Mesendoderm (in vitro differentiated cells): ENCODE results near the gene GALK2.
A peak's percentile ranks its signal among the peaks of the same experiment; 100 is the strongest.

ENCODE experiments used
- DNase-seq: peaks from one replicate; pipeline ENCODE4 v3.0.0; 2013
- H2AK5ac ChIP-seq: 2 replicates; pipeline ENCODE4 v1.6.1; 2013; ENCODE audit warnings: low read length, inconsistent platforms
- H2BK120ac ChIP-seq: 2 replicates; pipeline ENCODE4 v1.6.1; 2013; ENCODE audit warnings: low read depth, mild to moderate bottlenecking, low read length, moderate library complexity, mixed read lengths
- H2BK15ac ChIP-seq: replicated peaks from 2 replicates; pipeline ENCODE4 v1.6.1; 2013; ENCODE audit warnings: low read depth, mild to moderate bottlenecking, moderate library complexity
- H2BK5ac ChIP-seq: 2 replicates; pipeline ENCODE4 v1.6.1; 2013; ENCODE audit warnings: low read length, inconsistent platforms
- H3K18ac ChIP-seq: 2 replicates; pipeline ENCODE4 v1.6.1; 2013; ENCODE audit warnings: mild to moderate bottlenecking, low read length, mixed read lengths
- H3K23ac ChIP-seq: one replicate; pipeline ENCODE4 v1.6.1; 2013; ENCODE audit warnings: low read length
- H3K27ac ChIP-seq: 2 replicates; pipeline ENCODE4 v1.5.1; 2013; ENCODE audit warnings: low read depth, mild to moderate bottlenecking, inconsistent platforms, low read length, moderate library complexity
- H3K27me3 ChIP-seq: 2 replicates; pipeline ENCODE4 v1.6.1; 2013; ENCODE audit warnings: low read length, control low read depth, mild to moderate bottlenecking, inconsistent platforms; ENCODE audit not compliant: insufficient read depth, poor library complexity
- H3K36me3 ChIP-seq: 2 replicates; pipeline ENCODE4 v1.6.1; 2013; ENCODE audit warnings: low read length, inconsistent platforms; ENCODE audit not compliant: control insufficient read depth, insufficient read depth
- H3K4ac ChIP-seq: one replicate; pipeline ENCODE4 v1.6.1; 2013; ENCODE audit warnings: low read depth, mild to moderate bottlenecking, low read length, moderate library complexity
- H3K4me1 ChIP-seq: 2 replicates; pipeline ENCODE4 v1.6.1; 2013; ENCODE audit warnings: low read depth, low read length, inconsistent platforms; ENCODE audit not compliant: control insufficient read depth
- H3K4me2 ChIP-seq: 2 replicates; pipeline ENCODE4 v1.6.1; 2013; ENCODE audit warnings: low read length
- H3K4me3 ChIP-seq: 2 replicates; pipeline ENCODE4 v1.5.1; 2013; ENCODE audit warnings: mild to moderate bottlenecking, low read length
- H3K56ac ChIP-seq: one replicate; pipeline ENCODE4 v1.6.1; 2013; ENCODE audit warnings: low read length
- H3K79me1 ChIP-seq: 2 replicates; pipeline ENCODE4 v1.6.1; 2013; ENCODE audit warnings: low read length, inconsistent platforms
- H3K79me2 ChIP-seq: 2 replicates; pipeline ENCODE4 v1.6.1; 2013; ENCODE audit warnings: mild to moderate bottlenecking, low read length; ENCODE audit not compliant: control insufficient read depth, insufficient read depth
- H3K9ac ChIP-seq: 2 replicates; pipeline ENCODE4 v1.6.1; 2013; ENCODE audit warnings: low read length, inconsistent platforms
- H4K5ac ChIP-seq: one replicate; pipeline ENCODE4 v1.6.1; 2013; ENCODE audit warnings: low read length
- H4K8ac ChIP-seq: one replicate; pipeline ENCODE4 v1.6.1; 2013; ENCODE audit warnings: low read depth, mild to moderate bottlenecking, control low read depth, low read length, moderate library complexity
- WGBS: extraction: QIAGEN DNeasy Blood & Tissue Kit; methylation state at CpG from one replicate; pipeline ENCODE4 v1.1.7; 2013; ENCODE audit warnings: low lambda C conversion rate, missing lambda C conversion rate; ENCODE audit not compliant: insufficient coverage; ENCODE audit errors: extremely low coverage; 5-methylcytosine and 5-hydroxymethylcytosine counted together

Gene GALK2

GRCh38 chr15:49314716-49315115 is 144.7 kb downstream of the GALK2 start:
- no peak overlapping the region for H3K4me3 ChIP-seq
- no peaks in the 10 kb centered on the region for H3K36me3 ChIP-seq
- H2BK120ac ChIP-seq, result no peak overlapping the region
- H3K4me1 ChIP-seq, result peaks cover 4% of the 10 kb centered on the region
- no peak overlapping the region for H3K4ac ChIP-seq
- no peak overlapping the region for H3K4me2 ChIP-seq
- H3K79me2 ChIP-seq, result no peaks in the 10 kb centered on the region
- H3K27me3 ChIP-seq, result no peaks in the 10 kb centered on the region
- H2BK15ac ChIP-seq, result no peak overlapping the region
- H4K5ac ChIP-seq, result no peak overlapping the region
- H3K79me1 ChIP-seq, result no peaks in the 10 kb centered on the region
- H2BK5ac ChIP-seq, result no peak overlapping the region
- H3K9ac ChIP-seq, result no peak overlapping the region
- no peak overlapping the region for H3K56ac ChIP-seq
- no peak overlapping the region for H2AK5ac ChIP-seq
- no peak for DNase-seq
- H4K8ac ChIP-seq, result no peak overlapping the region
- WGBS, result no CpG with 5 or more reads among the region's 1 CpG
- no peak overlapping the region for H3K18ac ChIP-seq
- H3K23ac ChIP-seq, result no peak overlapping the region
- no peak overlapping the region for H3K27ac ChIP-seq

- Histone ChIP-seq H3K36me3 (no peaks in the 10 kb centered on the region), H3K4me1 (peaks cover 4% of the 10 kb centered on the region), H2BK15ac (no peak overlapping the region), H3K27ac (no peak overlapping the region), H4K8ac (no peak overlapping the region), H4K5ac (no peak overlapping the region), H3K4ac (no peak overlapping the region), H2BK5ac (no peak overlapping the region), H3K4me3 (no peak overlapping the region), H3K56ac (peak overlapping the region; percentile 20), H2BK120ac (no peak overlapping the region), H3K27me3 (no peaks in the 10 kb centered on the region), H3K79me2 (no peaks in the 10 kb centered on the region), H2AK5ac (no peak overlapping the region), H3K9ac (no peak overlapping the region), H3K4me2 (no peak overlapping the region), H3K23ac (no peak overlapping the region), H3K18ac (no peak overlapping the region), H3K79me1 (no peaks in the 10 kb centered on the region)
- DNase-seq, result peak; percentile 91
- no CpG with 5 or more reads among the region's 2 CpGs for WGBS
Measured at GRCh38 chr15:49315391-49315823, 145.4 kb downstream of the GALK2 start.

- Histone ChIP-seq H3K18ac (no peak overlapping the region), H3K79me2 (no peaks in the 10 kb centered on the region), H3K56ac (no peak overlapping the region), H2AK5ac (no peak overlapping the region), H3K4me2 (no peak overlapping the region), H3K4ac (no peak overlapping the region), H3K23ac (no peak overlapping the region), H2BK5ac (no peak overlapping the region), H3K9ac (no peak overlapping the region), H2BK15ac (no peak overlapping the region), H3K4me3 (no peak overlapping the region), H4K8ac (no peak overlapping the region), H3K36me3 (no peaks in the 10 kb centered on the region), H3K27ac (no peak overlapping the region), H2BK120ac (no peak overlapping the region), H4K5ac (no peak overlapping the region), H3K27me3 (no peaks in the 10 kb centered on the region), H3K79me1 (no peaks in the 10 kb centered on the region), H3K4me1 (peaks cover 1% of the 10 kb centered on the region)
- DNase-seq, result no peak
- no CpG with 5 or more reads among the region's 1 CpG for WGBS
Measured at GRCh38 chr15:49320351-49320750, 150.3 kb downstream of the GALK2 start.

DNA sequence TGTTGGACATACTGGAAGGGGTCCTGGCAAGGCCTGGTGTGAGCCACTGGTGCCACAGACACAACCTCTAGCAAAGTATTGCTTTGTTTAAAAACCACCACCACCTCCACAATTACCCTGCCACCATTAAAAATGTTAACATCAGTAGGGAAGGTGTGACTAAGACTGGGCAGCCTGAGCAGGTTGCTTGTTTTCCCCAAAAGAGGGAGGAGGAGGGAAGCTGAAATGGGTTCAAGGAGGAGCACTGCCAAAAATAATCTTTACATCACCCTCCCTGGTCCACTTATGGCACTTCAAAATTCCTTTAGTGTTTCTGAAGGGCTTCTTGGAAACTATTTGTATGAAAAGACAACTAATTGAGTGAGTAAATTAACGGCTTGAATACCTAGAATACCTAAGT is 153.2 kb downstream of the GALK2 start:
- Histone ChIP-seq H2BK5ac (no peak overlapping the region), H3K9ac (no peak overlapping the region), H4K5ac (no peak overlapping the region), H3K4me2 (no peak overlapping the region), H3K79me2 (no peaks in the 10 kb centered on the region), H4K8ac (no peak overlapping the region), H3K56ac (no peak overlapping the region), H2BK120ac (no peak overlapping the region), H3K4me1 (peaks cover 2% of the 10 kb centered on the region), H3K27me3 (no peaks in the 10 kb centered on the region), H3K23ac (no peak overlapping the region), H2BK15ac (no peak overlapping the region), H3K36me3 (no peaks in the 10 kb centered on the region), H2AK5ac (no peak overlapping the region), H3K79me1 (no peaks in the 10 kb centered on the region), H3K4ac (no peak overlapping the region), H3K4me3 (no peak overlapping the region), H3K27ac (no peak overlapping the region), H3K18ac (no peak overlapping the region)
- DNase-seq, result no peak
- whole genome bisulfite sequencing, result no CpG with 5 or more reads among the region's 1 CpG

DNA sequence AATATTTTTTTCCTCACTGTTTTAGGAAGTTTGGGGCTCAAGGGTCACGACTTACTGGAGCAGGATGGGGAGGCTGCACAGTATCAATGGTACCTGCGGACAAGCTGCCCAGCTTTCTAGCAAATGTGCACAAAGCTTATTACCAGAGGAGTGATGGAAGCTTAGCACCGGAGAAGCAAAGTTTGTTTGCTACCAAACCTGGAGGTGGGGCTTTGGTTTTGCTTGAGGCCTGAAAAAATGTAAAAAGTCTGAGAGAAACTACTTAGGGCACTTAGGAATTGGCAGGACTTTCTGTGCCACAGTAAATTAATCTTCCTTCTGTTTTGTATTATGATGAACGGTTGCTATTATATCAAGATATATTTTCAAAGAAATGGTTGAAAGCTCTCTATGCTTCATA is 157.9 kb downstream of the GALK2 start:
- H2BK5ac ChIP-seq, result no peak overlapping the region
- H2BK120ac ChIP-seq, result no peak overlapping the region
- H3K4me1 ChIP-seq, result peaks cover 2% of the 10 kb centered on the region
- H3K27ac ChIP-seq, result no peak overlapping the region
- H4K5ac ChIP-seq, result no peak overlapping the region
- H3K36me3 ChIP-seq, result no peaks in the 10 kb centered on the region
- no peak overlapping the region for H2AK5ac ChIP-seq
- DNase-seq, result no peak
- WGBS, result no CpG with 5 or more reads among the region's 4 CpGs
- no peak overlapping the region for H4K8ac ChIP-seq
- H3K18ac ChIP-seq, result peak overlapping the region; percentile 28
- H3K4me2 ChIP-seq, result no peak overlapping the region
- H3K9ac ChIP-seq, result no peak overlapping the region
- no peak overlapping the region for H3K23ac ChIP-seq
- no peak overlapping the region for H2BK15ac ChIP-seq
- no peak overlapping the region for H3K4me3 ChIP-seq
- H3K79me2 ChIP-seq, result no peaks in the 10 kb centered on the region
- H3K56ac ChIP-seq, result no peak overlapping the region
- no peak overlapping the region for H3K4ac ChIP-seq
- no peaks in the 10 kb centered on the region for H3K27me3 ChIP-seq
- H3K79me1 ChIP-seq, result no peaks in the 10 kb centered on the region

- no peak overlapping the region for H3K4me2 ChIP-seq
- no peaks in the 10 kb centered on the region for H3K79me1 ChIP-seq
- no peaks in the 10 kb centered on the region for H3K79me2 ChIP-seq
- no peak overlapping the region for H2BK120ac ChIP-seq
- H3K4me3 ChIP-seq, result no peak overlapping the region
- H4K5ac ChIP-seq, result no peak overlapping the region
- no peak overlapping the region for H3K27ac ChIP-seq
- no peak overlapping the region for H2BK5ac ChIP-seq
- no peak overlapping the region for H2BK15ac ChIP-seq
- no peak overlapping the region for H3K56ac ChIP-seq
- no peak overlapping the region for H2AK5ac ChIP-seq
- peaks cover 2% of the 10 kb centered on the region for H3K4me1 ChIP-seq
- H3K23ac ChIP-seq, result no peak overlapping the region
- H3K18ac ChIP-seq, result no peak overlapping the region
- peak; percentile 85 for DNase-seq
- H3K9ac ChIP-seq, result no peak overlapping the region
- no peak overlapping the region for H3K4ac ChIP-seq
- no peaks in the 10 kb centered on the region for H3K36me3 ChIP-seq
- no peaks in the 10 kb centered on the region for H3K27me3 ChIP-seq
- H4K8ac ChIP-seq, result no peak overlapping the region
Measured at GRCh38 chr15:49328941-49329340, 158.9 kb downstream of the GALK2 start.
